ENCODE results near the gene SNX24. TPM values are rescaled to one million over a fixed set of nuclear protein-coding genes. Genes with fewer than 3 reads are reported as not detected.

Gene SNX24
- total and polyA plus RNA-seq, 10 of the 15 experiments (the other 5 are each of a cell fraction or from before 2014, with no cell fraction given), result 0.15 to 6.6 (median 4.1) TPM

DNA sequence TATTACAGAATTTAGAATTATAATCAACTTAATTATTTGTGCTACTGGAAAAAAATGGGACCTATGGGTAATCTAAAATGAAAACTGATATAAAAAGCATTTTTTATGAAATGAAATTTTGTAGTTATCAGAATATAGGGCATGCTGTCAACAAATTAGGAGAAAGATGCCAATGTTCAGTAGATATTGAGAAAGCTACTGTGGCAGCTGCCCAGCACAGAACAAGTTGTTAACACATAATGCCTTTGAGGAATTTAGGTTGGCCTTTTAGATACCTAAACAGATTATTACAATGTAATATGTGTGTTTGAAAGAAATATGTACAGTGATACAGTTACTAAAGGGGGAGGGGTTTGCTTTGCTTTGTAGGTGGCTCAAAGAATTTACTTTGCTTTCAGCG lies 137.0 kb downstream of the SNX24 start:
- Histone ChIP-seq H3K9ac (ENCODE audit: control insufficient read depth, insufficient read depth, low read length) (no peak overlapping the region), H3K79me2 (ENCODE audit: control insufficient read depth, insufficient read depth, low read length) (no peaks in the 10 kb centered on the region), H3K27ac (ENCODE audit: control insufficient read depth, insufficient read depth) (no peak overlapping the region), H3K4me3 (no peak overlapping the region), H2AFZ (ENCODE audit: control insufficient read depth, low read depth, low read length) (no peak overlapping the region), H3K4me1 (ENCODE audit: control insufficient read depth, insufficient read depth, low read length) (peaks cover 20% of the 10 kb centered on the region), H3K9me3 (replicated peaks; ENCODE audit: control insufficient read depth, insufficient read depth, low read length) (no peaks in the 10 kb centered on the region), H3K36me3 (ENCODE audit: control insufficient read depth in 2 of 2, insufficient read depth in 2 of 2, low read length in 1 of 2) (no peaks in the 10 kb centered on the region), H3K27me3 (replicated peaks in 1 of 2; ENCODE audit: control insufficient read depth in 2 of 2, insufficient read depth in 2 of 2, low read length in 1 of 2) (no peaks in the 10 kb centered on the region), H3K4me2 (ENCODE audit: control insufficient read depth, insufficient read depth) (no peak overlapping the region), H4K20me1 (ENCODE audit: control insufficient read depth, insufficient read depth) (no peaks in the 10 kb centered on the region)
- DNase-seq (ENCODE audit: low read depth, low spot score) (no peak), ATAC-seq (no peak), FAIRE-seq (no peak)
- ChIA-PET SMC1A (ENCODE audit: uncharacterized antibody, unreplicated experiment) (no interaction called here), CTCF (no interaction called here), POLR2A (no interaction called here), RAD21 (ENCODE audit: unreplicated experiment) (no interaction called here)
- intact Hi-C loops (cut with micrococcal nuclease; ENCODE audit: unreplicated experiment), result no loop called here
- 59% methylated on average over 1 of the region's 1 CpG for WGBS (ENCODE audit: insufficient coverage, insufficient replicate concordance, low lambda C conversion rate, missing lambda C conversion rate)
- BruUV-seq (replicated peaks), result no TSS peak
- in situ Hi-C loops (cut with MboI), result no loop called here
- TF ChIP-seq ZNF274 (IDR thresholded peaks at IDR 0.05; ENCODE audit: insufficient read depth, insufficient read length) (no peak), SMAD1 (IDR thresholded peaks at IDR 0.05; ENCODE audit: low read depth, partially characterized antibody) (no peak), EED (IDR thresholded peaks at IDR 0.05; ENCODE audit: low read depth) (no peak), BCL11A (IDR thresholded peaks at IDR 0.05; ENCODE audit: low read depth, low read length) (no peak), CREB1 (IDR thresholded peaks at IDR 0.05; ENCODE audit: low read depth) (no peak), HDAC2 (IDR thresholded peaks at IDR 0.05) (no peak), BACH1 (IDR thresholded peaks at IDR 0.05; ENCODE audit: borderline replicate concordance) (no peak), CBX3 (IDR thresholded peaks at IDR 0.05; ENCODE audit: borderline replicate concordance, low read depth) (no peak), BCL3 (IDR thresholded peaks at IDR 0.05; ENCODE audit: borderline replicate concordance, insufficient read depth, low read depth, low read length, poor library complexity, severe bottlenecking) (no peak), IKZF1 (conservative IDR thresholded peaks at IDR 0.05) (no peak), HSF1 (IDR thresholded peaks at IDR 0.05; ENCODE audit: low read depth, low read length) (no peak), BCLAF1 (IDR thresholded peaks at IDR 0.05) (no peak), WRNIP1 (IDR thresholded peaks at IDR 0.05; ENCODE audit: borderline replicate concordance, low read depth, low read length) (no peak)
- TF ChIP-seq, protein P1, sequence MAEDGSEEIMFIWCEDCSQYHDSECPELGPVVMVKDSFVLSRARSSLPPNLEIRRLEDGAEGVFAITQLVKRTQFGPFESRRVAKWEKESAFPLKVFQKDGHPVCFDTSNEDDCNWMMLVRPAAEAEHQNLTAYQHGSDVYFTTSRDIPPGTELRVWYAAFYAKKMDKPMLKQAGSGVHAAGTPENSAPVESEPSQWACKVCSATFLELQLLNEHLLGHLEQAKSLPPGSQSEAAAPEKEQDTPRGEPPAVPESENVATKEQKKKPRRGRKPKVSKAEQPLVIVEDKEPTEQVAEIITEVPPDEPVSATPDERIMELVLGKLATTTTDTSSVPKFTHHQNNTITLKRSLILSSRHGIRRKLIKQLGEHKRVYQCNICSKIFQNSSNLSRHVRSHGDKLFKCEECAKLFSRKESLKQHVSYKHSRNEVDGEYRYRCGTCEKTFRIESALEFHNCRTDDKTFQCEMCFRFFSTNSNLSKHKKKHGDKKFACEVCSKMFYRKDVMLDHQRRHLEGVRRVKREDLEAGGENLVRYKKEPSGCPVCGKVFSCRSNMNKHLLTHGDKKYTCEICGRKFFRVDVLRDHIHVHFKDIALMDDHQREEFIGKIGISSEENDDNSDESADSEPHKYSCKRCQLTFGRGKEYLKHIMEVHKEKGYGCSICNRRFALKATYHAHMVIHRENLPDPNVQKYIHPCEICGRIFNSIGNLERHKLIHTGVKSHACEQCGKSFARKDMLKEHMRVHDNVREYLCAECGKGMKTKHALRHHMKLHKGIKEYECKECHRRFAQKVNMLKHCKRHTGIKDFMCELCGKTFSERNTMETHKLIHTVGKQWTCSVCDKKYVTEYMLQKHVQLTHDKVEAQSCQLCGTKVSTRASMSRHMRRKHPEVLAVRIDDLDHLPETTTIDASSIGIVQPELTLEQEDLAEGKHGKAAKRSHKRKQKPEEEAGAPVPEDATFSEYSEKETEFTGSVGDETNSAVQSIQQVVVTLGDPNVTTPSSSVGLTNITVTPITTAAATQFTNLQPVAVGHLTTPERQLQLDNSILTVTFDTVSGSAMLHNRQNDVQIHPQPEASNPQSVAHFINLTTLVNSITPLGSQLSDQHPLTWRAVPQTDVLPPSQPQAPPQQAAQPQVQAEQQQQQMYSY (CRISPR knock-in tag; IDR thresholded peaks at IDR 0.05), result no peak
